Iris pigment epithelial cell (primary cell): ENCODE results near the gene SLC22A15.
"Not testable (repeated sequence)": the region's sequence is repeated elsewhere in the genome, so short reads cannot be mapped to it uniquely, and the experiment has no call there.

Source experiments
- DNase-seq: peaks from one replicate; pipeline ENCODE4 v3.0.0-alpha.2; 2011; ENCODE audit warnings: low read depth

SLC22A15 gene

DNA sequence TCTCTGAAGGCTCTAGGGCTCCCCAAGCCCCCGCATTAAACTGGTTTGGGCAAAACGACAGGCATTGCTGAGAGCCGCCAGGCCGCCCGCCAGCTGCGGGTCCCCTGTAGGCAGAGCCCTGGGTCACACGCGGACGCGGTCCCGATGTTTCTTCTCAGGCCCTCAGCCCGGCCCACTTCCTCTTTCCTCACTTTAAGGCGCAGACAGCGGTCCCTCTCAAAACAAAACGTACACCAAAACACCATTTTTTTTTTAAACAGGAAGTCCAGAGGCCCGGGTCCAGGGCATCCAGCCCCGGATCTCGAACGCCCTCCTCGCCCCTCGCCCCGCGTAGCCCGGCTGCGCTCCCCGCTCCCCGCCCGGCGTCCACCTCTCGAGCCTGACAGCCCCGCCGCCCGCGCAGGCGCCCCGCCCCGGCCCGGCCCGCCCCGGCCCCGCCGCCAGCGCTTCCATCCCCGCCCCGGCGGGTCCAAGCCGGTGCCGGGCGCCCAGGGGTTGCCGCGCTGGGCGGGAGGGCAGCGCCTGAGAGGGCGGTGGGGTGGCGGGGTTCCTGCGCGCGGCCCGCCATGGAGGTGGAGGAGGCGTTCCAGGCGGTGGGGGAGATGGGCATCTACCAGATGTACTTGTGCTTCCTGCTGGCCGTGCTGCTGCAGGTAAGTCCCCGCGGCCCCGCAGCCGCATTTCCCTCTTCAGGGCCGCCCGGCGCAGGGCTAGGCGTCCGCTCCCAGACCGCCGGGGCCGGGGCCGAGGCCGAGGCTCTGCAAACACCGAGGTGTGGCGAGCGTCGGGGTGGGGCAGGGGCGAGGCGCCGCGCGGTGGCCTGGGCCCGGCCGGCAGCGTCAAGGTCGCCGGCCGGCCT is at the start of gene SLC22A15:
Gene SLC22A15, plus strand, starts transcription at position 452 of the 859 bp plus-strand sequence. Its CDS starts 115 bp downstream, at position 567.
- DNase-seq = peak; percentile 25

DNA sequence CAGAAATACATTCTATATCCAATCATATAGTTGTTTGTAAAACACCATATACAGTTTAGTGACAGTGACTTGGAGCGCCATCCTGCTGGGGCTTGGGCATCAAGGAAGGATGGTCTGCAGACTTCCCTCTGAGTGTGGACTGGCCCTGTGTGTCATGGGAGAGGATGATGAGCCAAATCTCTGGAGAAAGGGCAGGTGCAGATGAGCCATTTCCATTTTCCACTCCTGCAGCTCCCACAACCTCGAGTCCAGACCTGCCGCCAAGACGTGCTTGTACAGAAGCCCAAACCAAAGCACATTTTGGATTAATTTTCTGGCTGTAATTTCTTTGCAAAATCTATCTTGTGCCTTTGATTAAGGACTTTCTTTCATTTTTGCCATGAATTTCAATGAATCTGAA is 48.3 kb upstream of the SLC22A15 start:
- no peak for DNase-seq

DNA sequence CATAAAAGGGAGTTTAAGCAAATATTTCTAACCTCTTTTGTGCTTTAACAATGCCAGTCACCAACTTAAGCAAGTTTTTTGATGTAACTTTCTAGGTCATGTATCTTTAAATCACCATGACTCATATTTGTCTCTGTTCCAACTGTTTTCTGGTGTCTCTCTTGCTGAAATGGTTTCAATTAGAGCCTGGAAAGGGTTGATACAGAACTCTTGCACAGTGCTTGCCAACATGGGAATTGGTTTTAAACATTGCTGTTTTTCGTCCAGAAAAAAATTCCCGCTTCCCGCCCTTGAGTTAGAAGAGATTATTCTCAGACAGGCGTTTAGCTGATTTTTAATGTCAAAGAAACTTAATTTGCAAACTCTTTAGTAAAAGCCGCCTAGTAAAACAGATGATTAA is 46.4 kb upstream of the SLC22A15 start:
- peak; percentile 73 for DNase-seq

DNA sequence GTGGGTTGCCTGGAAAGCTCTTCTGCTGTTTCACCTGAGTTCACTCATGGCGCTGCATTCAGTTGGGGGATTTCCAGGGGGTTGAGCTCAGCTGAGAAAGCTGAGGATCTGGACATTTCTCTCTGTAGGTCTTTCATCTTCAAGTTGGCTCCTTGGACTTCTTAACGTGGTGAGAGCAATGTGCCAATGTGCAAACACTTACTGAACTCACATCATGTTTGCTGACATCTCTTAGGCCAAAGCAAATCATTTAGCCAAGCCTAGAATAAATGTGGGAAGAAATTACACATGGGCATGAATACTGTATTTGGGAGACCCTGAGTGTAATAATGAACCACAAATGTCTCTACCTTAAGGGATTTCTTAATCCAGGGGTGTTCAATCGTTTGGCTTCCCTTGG is 42.7 kb upstream of the SLC22A15 start:
- DNase-seq = no peak

DNA sequence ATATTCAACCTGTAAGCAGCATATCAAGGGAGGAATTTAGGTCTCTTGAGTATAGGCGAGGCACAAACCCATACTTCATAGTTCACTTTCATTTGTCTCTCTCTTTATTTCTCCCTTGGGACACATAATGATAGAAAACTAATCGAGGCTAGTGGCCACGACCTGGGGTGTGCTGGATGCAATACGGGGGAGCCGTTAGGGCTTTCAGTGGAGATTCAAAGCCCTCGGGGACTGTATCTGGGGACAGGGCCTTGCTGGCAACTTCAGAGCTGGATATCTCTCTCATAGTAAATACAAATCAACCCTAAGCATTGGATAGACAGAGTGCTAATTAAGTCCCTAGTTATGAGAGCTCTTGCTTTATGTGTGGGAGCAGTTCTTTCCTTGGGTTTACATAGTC is 36.9 kb upstream of the SLC22A15 start:
- no peak for DNase-seq

DNA sequence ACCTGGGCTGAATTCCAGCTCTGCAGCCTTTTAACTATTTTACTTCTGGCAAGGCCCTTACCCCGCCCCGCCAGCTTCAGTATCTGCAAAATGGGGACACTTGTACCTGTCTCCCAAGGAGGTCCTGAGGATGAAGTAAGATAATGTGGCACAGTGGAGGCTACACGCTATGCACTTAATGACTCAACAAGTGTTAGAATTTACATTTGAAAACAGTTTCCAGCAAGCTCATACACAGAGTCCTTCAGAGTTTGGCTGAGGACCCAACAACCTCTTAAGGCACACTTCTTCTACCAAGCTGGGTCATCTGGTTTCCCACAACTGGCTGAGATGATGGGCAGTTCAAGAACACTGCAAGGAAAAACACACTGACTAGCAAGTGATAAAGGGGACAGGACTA is 30.2 kb upstream of the SLC22A15 start:
- DNase-seq = no peak

DNA sequence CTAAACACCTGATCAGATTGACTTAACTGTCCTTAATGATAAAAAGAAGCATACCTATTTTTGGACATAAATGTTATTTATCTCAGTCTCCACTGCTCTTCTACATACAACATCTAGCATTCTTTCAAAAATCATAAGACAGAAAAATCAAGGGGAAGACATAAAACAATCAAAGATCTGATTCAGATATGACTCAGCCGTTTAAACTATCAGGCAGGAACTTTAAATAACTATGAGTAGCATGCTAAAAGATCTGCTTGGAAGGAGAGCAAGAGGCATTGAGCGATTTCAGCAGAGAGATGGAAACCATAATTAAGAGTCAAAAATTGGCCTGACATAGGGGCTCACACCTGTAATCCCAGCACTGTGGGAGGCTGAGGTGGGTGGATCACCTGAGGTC is 27.2 kb upstream of the SLC22A15 start:
- no peak for DNase-seq

DNA sequence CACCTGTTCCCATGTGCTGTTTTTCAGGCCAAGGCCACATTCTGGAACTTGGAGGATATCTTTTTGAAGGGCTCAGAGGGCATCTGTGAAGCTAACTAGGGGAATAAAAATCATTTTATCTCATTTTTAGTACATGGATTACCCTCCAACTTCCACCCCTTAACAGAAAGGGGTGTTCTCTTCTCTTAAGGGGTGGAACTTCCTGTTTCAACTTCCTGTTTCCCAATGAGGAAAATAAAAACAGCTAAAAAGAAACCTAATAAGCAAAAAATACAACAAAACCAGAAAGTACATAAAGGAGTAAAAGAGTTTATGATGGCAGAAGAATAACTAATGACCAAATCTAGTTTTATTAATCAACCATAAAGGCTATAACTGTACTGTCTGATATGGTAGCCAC is 24.8 kb upstream of the SLC22A15 start:
- no peak for DNase-seq

DNA sequence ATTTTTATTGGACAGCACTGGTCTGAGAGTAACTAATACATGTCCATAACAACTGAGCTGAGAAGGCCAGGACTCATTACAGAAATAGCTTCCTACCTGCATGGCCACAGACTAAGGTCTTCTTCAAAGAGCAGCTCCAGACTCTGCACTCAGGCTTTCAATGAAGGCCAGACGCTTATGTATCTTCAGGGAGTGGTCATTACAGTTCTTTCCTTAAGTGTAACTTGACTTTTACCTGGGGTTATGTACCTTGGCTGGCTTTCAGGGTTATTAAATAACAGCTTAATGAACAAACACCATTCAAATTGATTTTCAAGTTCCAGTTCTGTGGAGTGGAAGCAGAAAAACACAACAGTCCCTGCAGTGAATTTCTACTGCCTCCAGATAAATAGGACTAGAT is 23.8 kb upstream of the SLC22A15 start:
- no peak for DNase-seq

DNA sequence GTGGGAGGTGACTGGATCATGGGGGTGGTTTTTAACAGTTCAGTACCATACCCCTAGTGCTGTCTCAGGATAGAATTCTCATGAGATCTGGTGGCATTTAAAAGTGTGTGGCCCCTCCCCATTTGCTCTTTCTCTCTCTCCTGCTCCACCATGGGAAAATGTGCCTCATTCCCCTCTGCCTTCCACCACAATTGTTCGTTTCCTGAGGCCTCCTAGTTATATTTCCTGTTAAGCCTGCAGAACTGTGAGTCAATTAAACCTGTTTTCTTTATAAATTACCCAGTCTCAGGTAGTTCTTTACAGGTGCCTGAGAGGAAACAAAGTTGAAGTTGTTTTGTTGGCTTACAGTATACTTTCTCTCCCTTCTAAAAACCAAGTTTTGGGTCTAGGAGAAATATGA is 23.1 kb upstream of the SLC22A15 start:
- no peak for DNase-seq

DNA sequence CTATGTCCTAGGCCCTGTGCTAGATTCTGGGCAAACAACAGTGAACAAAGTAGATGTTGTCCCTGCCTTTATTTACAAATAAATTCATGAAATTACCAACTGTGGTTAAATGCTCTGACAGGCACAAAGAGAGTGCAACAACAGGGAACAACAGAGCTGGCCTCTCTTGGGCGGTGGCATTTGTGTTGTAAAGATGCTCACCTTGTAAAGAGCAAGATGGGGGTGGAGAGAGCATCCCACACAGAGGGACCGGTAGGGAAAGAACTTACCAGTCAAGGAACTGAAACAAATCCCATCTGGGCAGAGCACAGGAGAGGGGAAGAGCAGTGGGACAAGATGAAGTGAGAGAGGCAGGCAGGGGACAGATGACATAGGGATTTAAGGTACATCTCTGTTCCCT is 21.6 kb upstream of the SLC22A15 start:
- DNase-seq = no peak

DNA sequence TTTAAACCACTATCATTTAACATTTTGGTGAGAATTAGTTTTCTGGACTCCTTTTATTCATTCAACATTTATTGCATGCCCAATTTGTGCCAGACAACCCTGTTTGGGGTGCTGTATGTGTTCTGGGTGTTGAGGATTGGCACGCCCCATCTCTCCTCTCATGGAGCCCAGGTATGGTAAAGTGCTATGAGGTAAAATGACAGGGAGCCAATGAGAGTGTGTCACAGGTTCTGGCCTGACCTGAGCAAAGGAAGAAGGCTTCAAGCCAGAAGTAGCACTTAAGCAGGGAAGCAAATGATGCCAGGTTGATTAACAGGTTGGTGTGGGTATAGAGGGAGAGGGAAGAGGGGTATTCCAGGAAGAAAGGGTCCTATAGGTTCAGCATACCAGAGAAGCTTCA is 21.1 kb upstream of the SLC22A15 start:
- no peak for DNase-seq

DNA sequence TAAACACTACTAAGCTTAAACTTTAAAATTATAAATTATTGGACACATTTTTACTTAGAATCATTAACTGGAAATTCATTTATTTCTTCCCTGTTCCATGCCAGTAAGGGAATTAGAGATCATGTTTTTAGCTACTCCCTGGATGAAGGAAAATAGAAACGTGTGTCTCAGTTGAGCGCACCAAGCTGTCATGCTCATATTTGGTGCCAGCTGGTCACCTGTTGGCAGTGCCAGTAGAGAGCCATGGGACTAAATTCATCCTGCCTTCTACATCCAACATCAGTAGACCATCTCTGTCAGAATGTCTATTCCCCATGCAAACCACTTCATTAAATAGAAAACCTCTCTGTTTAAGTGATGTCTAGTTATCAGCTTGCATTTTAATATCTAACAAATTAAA is 17.4 kb upstream of the SLC22A15 start:
- no peak for DNase-seq

DNA sequence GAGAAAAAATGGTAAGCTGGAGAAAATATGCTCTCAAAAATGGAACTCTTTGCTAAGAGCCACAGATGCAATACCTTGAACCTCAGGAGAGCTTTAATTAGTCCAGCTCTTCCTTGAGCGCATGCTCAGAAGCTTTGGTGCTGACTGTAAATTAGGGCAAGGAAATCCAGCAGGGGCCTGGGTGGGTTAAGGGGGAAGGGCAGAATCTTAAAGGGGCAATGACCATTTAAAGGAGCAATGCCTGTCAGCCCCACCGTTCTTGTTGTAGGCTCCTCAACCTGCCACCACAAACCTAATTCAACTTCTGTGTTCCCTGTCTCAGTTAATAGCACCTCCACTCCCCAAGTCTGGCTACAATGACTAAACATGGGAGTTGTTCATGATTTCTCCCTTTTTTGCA is 6.8 kb upstream of the SLC22A15 start:
- DNase-seq = no peak

DNA sequence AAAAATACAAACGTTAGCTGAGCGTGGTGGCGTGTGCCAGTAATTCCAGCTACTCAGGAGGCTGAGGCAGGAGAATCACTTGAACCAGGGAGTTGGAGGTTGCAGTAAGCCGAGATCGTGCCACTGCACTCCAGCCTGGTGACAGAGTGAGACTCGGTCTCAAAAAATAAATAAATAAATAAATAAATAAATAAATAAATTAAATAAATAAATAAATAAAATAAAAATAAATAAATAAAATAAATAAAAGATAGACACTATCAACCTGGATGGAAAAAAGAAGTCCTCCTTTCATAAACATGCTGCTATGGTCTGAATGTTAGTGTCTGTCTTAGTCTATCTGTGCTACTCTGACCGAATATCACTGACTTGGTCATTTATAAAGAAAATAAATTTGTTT is 4.5 kb upstream of the SLC22A15 start:
- not testable (repeated sequence) for DNase-seq

DNA sequence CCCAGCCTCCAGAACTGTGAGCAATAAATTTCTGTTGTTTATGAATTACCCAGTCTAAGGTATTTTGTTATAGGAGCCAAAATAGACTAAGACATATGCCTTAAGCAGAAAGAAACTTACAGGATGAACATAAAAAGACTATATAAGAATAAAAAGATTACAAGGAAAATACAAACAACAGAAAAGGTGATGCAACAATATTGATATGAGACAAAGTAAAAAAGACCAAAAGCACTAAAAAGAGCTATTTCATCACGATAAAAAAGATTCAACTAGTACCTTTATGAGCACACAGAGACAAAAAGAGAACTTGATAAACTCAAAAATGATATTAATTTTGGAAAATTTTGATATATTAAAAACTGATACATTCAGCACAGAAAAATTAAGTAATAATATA is 3.2 kb upstream of the SLC22A15 start:
- DNase-seq = no peak

DNA sequence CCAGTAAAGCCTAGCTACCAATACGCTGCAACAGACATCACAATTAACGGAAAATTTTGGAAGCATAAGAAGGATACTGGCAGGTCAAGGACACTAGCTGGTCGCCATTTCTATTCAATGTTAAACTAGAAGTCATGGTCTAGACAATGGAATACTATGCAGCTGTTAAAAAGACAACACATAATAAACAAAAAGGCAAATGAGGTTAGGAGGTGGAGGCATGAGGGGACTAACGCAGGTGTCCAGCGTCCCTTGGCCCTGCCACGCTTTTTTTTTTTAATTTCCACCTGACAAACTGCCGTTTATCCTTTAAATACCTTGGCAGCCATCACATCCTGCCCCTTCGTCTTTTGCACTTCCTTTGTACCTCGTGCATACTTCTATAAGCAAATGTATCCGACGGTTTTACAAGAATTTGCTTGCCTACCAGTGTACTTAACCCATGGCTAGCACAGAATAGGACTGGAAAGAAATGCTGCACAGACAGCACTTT is 698 bp upstream of the SLC22A15 start:
- DNase-seq = no peak

DNA sequence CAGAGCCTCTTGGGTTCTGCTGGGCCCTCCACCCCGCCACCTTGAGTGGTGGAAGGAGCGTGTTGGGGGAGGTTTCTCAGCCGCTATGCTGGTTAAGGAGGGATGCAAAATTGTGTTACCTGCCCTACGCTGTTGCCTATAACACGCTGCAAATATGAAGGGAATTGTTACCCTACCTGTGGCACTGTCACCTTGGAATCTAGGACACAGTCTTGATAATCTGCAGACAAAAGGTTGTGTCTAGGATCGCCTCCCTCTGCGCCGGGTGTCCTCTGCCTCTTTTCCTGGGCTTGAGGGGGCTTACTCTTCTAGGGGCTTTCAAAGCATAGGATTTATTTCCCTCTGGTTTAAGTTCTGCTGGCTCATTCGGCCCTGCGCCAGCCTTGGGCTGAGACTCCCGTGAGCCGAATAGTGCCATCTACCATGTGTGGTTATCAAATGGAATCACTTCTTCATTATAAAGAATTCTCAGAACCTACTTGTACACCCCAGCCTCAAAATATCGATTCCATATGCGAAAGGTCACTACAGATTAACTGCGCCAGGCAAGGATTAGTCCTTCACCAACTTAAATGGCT is 697 bp downstream of the SLC22A15 start:
- DNase-seq = peak; percentile 18

DNA sequence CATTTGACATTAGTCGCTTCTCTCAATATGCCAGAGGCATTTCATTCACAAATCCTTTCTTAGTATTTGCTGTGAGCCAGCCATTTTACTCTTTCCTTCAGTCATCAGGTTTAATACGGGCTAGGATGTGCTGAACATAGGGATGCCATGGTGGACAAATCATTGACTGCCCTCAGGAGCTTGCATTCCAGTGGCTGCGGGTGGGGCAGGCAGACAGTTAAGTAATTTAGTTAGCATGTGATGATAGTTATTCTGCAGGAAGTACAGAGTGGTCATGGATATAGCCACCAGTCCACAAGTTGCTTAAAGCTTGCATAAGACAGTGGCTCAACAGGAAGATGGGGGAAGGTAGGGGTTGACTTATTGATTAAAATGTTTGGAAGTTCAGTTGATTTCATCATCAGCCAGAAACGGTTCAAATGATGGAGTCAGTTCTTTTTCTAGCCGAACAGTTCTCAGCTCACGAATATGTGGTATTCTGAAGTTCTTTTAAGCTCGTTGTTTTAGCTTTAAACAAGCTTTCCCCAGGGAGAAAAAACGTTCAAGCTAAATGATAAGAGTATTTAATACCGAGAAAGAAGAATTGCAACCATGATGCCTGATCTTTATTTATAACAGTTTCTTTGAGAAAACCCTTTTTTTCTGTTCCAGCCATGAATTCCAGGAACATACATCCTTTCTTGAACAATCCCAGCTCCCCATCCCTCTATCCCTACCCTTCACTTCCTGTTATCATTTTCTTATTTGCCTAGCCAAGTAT is 1.4 kb downstream of the SLC22A15 start:
- DNase-seq = peak; percentile 81

DNA sequence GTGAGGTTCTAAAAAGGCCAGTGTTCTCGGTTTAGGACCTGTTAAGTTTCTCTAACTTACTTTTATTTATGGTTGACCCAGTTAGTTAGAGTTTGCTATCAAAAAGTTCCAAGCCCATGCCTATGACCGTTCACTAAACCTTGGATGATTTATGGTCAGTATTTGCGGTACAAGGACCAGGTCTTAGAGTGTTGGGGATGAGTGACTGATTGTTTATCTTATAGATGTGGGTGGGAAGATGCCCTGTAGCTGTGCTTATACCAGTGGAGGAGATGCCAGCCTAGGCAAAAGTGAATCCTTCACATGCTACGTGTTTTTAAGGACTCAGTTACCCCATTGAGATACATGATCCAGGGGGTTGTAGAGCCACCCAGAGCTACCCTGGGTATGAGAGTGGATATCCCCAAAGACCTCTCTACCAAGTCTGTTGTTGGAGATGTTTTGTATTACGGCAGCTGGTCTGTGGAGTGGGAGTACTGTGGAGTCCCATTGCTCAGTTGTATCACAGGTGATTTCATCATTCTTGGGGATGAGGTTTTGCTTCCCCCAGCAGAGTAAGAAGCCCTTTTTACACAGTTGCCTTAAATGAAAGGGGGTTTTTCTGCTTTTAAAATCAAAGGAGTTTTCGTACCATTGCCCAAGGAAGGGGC is 2.1 kb downstream of the SLC22A15 start:
- no peak for DNase-seq

DNA sequence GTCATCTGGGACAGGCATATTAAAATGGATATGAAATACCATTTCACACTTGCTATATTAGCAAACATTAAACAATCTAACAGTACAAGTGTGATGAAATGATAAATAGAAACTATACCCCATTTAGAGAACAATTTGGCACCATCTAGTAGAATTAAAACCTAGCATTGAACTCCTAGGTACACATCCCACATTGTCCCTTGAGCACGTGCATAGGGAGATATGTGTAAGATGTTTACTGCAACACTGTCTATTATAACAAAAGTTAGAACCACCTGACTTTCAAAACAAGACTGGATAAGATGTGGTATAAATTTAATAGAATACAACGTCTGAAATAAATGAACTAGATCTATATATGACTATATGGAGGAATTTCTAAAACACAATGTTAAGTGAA is 3.8 kb downstream of the SLC22A15 start:
- DNase-seq = no peak
